SU-DHL-6 (cell line): Measurements from ENCODE around the gene DSC2.
"Not testable (repeated sequence)": the region's sequence is repeated elsewhere in the genome, so short reads cannot be mapped to it uniquely, and the experiment has no call there.

Experiments
- H2AFZ ChIP-seq: fragments of 200-600 bp; sonication (generic); 2 replicates; pipeline ENCODE4 v1.6.1; 2014; ENCODE audit warnings: low read depth, mild to moderate bottlenecking, moderate library complexity, mixed read lengths, antibody characterized with exemption, low read length; ENCODE audit not compliant: severe bottlenecking
- H3F3A ChIP-seq: fragments of 200-600 bp; shearing (Covaris generic); 2 replicates; pipeline ENCODE4 v1.6.0; 2016; ENCODE audit warnings: antibody characterized with exemption, mild to moderate bottlenecking; ENCODE audit not compliant: insufficient read depth
- H3K27ac ChIP-seq: fragments of 200-600 bp; sonication (generic); 2 replicates; pipeline ENCODE4 v1.5.1; 2016; ENCODE audit warnings: low read depth, mild to moderate bottlenecking, low read length, moderate library complexity, mixed read lengths
- H3K27me3 ChIP-seq: fragments of 200-600 bp; sonication (generic), shearing (Covaris generic); 2 replicates; pipeline ENCODE4 v1.6.0; 2014; ENCODE audit warnings: mild to moderate bottlenecking, low read length
- H3K36me3 ChIP-seq: fragments of 200-600 bp; sonication (generic); 2 replicates; pipeline ENCODE4 v1.6.1; 2014; ENCODE audit warnings: mild to moderate bottlenecking, low read length, mixed read lengths
- H3K4me2 ChIP-seq: fragments of 300-600, 200-600 bp; shearing (Covaris generic), sonication (generic); 2 replicates; pipeline ENCODE4 v1.6.0; 2014; ENCODE audit warnings: low read length, low read depth, mild to moderate bottlenecking; ENCODE audit not compliant: poor library complexity, severe bottlenecking
- H3K4me3 ChIP-seq: fragments of 200-600 bp; sonication (generic); 2 replicates; pipeline ENCODE4 v1.5.1; 2014; ENCODE audit warnings: antibody characterized with exemption, low read length, mild to moderate bottlenecking, mixed read lengths; ENCODE audit not compliant: insufficient read depth, poor library complexity, severe bottlenecking
- H3K79me2 ChIP-seq: fragments of 200-600 bp; sonication (generic); 2 replicates; pipeline ENCODE4 v1.6.1; 2014; ENCODE audit warnings: mild to moderate bottlenecking, low read length, moderate library complexity; ENCODE audit not compliant: insufficient read depth
- H3K9ac ChIP-seq: fragments of 200-600 bp; sonication (generic); 2 replicates; pipeline ENCODE4 v1.7.0; 2014; ENCODE audit warnings: mild to moderate bottlenecking, low read length
- H3K9me2 ChIP-seq: fragments of 200-600 bp; sonication (generic); replicated peaks from 2 replicates; pipeline ENCODE4 v1.6.1; 2014; ENCODE audit warnings: low read length; ENCODE audit not compliant: insufficient read depth
- H3K9me3 ChIP-seq: fragments of 200-600 bp; sonication (generic); 2 replicates; pipeline ENCODE4 v1.6.1; 2014; ENCODE audit warnings: low read length, mixed read lengths; ENCODE audit not compliant: insufficient read depth
- H4K20me1 ChIP-seq: fragments of 200-600 bp; sonication (generic); 2 replicates; pipeline ENCODE4 v1.6.1; 2014; ENCODE audit warnings: low read depth, mild to moderate bottlenecking, antibody characterized with exemption, low read length, moderate library complexity, mixed read lengths
- EZH2phosphoT487 ChIP-seq: fragments of 200-600 bp; sonication (generic), shearing (Covaris generic); conservative IDR thresholded peaks from 2 replicates; pipeline ENCODE4 v1.6.1; 2018; ENCODE audit warnings: mild to moderate bottlenecking, antibody characterized with exemption, low read length, moderate library complexity, mixed read lengths
- TF ChIP-seq, protein P1 (sequence below): fragments of 200-600 bp; sonication (generic); IDR thresholded peaks from one replicate; pipeline ENCODE4 v1.5.1; 2017; ENCODE audit warnings: antibody characterized with exemption, mild to moderate bottlenecking, low read length, moderate library complexity; ENCODE audit not compliant: insufficient read depth, poor library complexity, severe bottlenecking

The DSC2 gene

DNA sequence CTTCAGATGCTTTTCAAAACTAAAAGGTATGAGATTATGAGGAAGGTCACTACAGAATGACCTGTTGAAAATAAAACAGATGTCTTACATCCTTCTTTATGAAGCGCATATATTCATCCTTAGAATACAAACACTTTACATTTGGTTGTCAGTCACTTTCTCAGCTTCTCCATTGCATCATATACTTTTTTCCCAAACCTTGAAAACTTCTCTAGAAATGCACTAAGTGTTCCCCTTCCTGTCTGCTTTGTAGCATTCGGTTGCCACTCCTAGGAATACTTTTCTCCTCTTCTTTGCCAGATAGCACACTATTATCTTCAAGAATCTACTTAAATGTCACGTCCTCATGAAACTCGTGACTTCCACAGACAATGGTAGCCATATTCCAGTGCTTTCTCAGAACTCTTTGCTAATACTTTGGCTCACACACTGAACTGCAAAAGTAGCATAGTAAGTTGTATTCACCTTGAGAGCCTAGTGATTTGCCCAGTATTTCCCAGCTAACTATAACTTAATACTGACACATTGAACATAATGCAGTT lies 32.8 kb upstream of the DSC2 start:
- Histone ChIP-seq H3K27me3 (no peaks in the 10 kb centered on the region), H3F3A (no peaks in the 10 kb centered on the region), H3K4me3 (no peak overlapping the region), H3K27ac (no peak overlapping the region), H2AFZ (no peak overlapping the region), H4K20me1 (no peaks in the 10 kb centered on the region), H3K4me2 (no peak overlapping the region), H3K36me3 (no peaks in the 10 kb centered on the region), H3K79me2 (no peaks in the 10 kb centered on the region), H3K9me3 (no peaks in the 10 kb centered on the region), H3K9ac (no peak overlapping the region), H3K9me2 (no peaks in the 10 kb centered on the region)
- TF ChIP-seq, protein P1, sequence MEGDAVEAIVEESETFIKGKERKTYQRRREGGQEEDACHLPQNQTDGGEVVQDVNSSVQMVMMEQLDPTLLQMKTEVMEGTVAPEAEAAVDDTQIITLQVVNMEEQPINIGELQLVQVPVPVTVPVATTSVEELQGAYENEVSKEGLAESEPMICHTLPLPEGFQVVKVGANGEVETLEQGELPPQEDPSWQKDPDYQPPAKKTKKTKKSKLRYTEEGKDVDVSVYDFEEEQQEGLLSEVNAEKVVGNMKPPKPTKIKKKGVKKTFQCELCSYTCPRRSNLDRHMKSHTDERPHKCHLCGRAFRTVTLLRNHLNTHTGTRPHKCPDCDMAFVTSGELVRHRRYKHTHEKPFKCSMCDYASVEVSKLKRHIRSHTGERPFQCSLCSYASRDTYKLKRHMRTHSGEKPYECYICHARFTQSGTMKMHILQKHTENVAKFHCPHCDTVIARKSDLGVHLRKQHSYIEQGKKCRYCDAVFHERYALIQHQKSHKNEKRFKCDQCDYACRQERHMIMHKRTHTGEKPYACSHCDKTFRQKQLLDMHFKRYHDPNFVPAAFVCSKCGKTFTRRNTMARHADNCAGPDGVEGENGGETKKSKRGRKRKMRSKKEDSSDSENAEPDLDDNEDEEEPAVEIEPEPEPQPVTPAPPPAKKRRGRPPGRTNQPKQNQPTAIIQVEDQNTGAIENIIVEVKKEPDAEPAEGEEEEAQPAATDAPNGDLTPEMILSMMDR, result no peak
- no peak for TF ChIP-seq EZH2phosphoT487

DNA sequence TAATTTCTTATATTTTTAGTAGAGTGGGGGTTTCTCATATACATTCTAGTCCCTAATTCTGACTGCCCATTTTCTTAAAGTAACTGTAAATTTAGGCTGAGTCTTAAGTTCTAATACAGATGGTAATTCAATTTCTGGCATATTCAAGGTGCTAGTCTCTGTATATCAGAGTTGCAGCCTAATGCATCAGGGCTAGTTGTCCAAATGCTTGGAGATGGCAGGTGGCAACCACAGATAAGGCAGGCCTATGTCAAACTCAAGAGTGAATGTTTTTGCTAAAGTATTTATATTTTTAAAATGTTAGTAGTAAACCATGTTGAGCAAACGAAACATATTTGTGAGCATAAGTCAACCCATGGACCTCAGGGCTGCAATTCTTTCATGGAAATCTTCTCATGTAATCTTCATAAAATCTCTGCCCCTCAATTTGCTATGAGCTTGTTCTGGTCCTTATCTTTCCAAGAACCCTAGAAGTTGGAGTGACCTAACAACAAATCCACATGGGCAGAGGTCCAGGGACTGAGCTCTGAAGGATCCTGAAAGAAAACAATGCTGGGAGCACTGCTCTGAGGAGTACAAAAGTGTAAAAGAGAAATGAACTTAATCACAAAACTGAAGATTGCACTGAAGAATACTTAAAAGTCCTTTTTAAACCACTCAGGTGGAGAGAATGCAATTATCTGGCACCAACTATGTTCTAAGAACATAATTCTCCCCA lies 27.3 kb upstream of the DSC2 start:
- Histone ChIP-seq H3K27ac (no peak overlapping the region), H3K4me2 (no peak overlapping the region), H3K79me2 (no peaks in the 10 kb centered on the region), H3K36me3 (no peaks in the 10 kb centered on the region), H3K9me3 (no peaks in the 10 kb centered on the region), H3K9ac (no peak overlapping the region), H3K4me3 (no peak overlapping the region), H3K9me2 (no peaks in the 10 kb centered on the region), H2AFZ (no peak overlapping the region), H4K20me1 (no peaks in the 10 kb centered on the region), H3F3A (no peaks in the 10 kb centered on the region), H3K27me3 (no peaks in the 10 kb centered on the region)
- no peak for TF ChIP-seq EZH2phosphoT487
- TF ChIP-seq, protein P1, result no peak

DNA sequence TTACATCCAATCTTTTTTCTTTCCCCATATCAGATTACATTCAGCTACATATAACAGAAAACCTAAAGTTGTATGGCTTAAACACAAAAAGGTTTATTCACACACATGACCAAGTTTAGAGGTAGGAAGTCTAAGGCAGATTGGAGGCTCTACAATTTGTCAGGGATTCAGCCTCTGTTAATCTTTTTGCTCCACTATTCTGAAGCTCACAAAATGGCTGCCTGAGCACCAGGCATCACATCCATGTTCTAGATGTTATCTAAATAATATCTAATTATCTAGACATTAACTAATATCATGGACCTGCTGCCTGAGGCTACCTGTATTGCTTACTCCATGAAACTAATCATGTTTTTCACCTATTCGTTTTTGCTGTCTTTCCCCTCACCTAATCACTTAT lies 23.7 kb upstream of the DSC2 start:
- Histone ChIP-seq H3K36me3 (no peaks in the 10 kb centered on the region), H3K79me2 (no peaks in the 10 kb centered on the region), H3F3A (no peaks in the 10 kb centered on the region), H3K4me2 (no peak overlapping the region), H3K4me3 (no peak overlapping the region), H3K9me2 (no peaks in the 10 kb centered on the region), H3K27me3 (no peaks in the 10 kb centered on the region), H3K9me3 (no peaks in the 10 kb centered on the region), H4K20me1 (no peaks in the 10 kb centered on the region), H2AFZ (no peak overlapping the region), H3K27ac (no peak overlapping the region), H3K9ac (no peak overlapping the region)
- no peak for TF ChIP-seq EZH2phosphoT487
- TF ChIP-seq, protein P1, result no peak

DNA sequence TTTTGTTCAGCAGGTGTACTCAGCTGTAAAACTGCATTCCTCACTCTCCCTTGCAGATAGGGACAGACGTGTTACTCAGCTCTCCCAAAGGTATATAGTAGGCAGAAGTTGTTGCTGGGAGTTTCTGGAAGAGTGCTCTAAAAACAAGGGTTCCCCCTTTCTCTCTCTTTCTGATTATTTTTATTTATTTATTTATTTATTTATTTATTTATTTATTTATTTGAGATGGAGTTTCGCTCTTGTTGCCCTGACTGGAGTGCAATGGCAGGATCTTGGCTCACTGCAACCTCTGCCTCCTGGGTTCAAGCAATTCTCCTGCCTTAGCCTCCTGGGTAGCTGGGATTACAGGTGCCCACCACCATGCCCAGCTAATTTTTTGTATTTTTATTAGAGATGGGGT lies 20.9 kb upstream of the DSC2 start:
- H3K9me3 ChIP-seq, H3F3A ChIP-seq, H3K4me2 ChIP-seq, H3K4me3 ChIP-seq, H3K79me2 ChIP-seq, H3K36me3 ChIP-seq, H3K27ac ChIP-seq, H3K27me3 ChIP-seq, H2AFZ ChIP-seq, H3K9ac ChIP-seq, H4K20me1 ChIP-seq, H3K9me2 ChIP-seq: not testable (repeated sequence)
